ENCODE results near the gene PRAMEF12.
"Not testable (repeated sequence)": the region's sequence is repeated elsewhere in the genome, so short reads cannot be mapped to it uniquely, and the experiment has no call there.

The PRAMEF12 gene

GRCh38 chr1:12773438-12773837 lies at the start of gene PRAMEF12:
TSS of gene PRAMEF12 (plus strand) at chr1:12773738. CDS start at chr1:12774868, 1,130 bp downstream.
- no peak for DNase-seq

GRCh38 chr1:12728391-12728790 lies 45.1 kb upstream of the PRAMEF12 start:
- no peak for DNase-seq

GRCh38 chr1:12730156-12730555 lies 43.4 kb upstream of the PRAMEF12 start:
- no peak for DNase-seq

- DNase-seq = not testable (repeated sequence)
Measured at GRCh38 chr1:12731084-12731483, 42.5 kb upstream of the PRAMEF12 start.

GRCh38 chr1:12734651-12735050 lies 38.9 kb upstream of the PRAMEF12 start:
- no peak for DNase-seq

- DNase-seq = no peak
Measured at GRCh38 chr1:12738934-12739333, 34.6 kb upstream of the PRAMEF12 start.

GRCh38 chr1:12739613-12740012 lies 33.9 kb upstream of the PRAMEF12 start:
- DNase-seq = no peak

GRCh38 chr1:12741946-12742345 lies 31.6 kb upstream of the PRAMEF12 start:
- no peak for DNase-seq

GRCh38 chr1:12745126-12745991 lies 28.2 kb upstream of the PRAMEF12 start:
- DNase-seq = no peak

- no peak for DNase-seq
Measured at GRCh38 chr1:12745992-12746323, 27.6 kb upstream of the PRAMEF12 start, which contains the start of gene CFAP107. TSS of gene CFAP107 (plus strand) at chr1:12746200. CDS start at chr1:12746431, 231 bp downstream.

GRCh38 chr1:12748778-12749355 lies 24.7 kb upstream of the PRAMEF12 start:
- DNase-seq = no peak

- no peak for DNase-seq
Measured at GRCh38 chr1:12754738-12755137, 18.8 kb upstream of the PRAMEF12 start.

GRCh38 chr1:12756273-12756672 lies 17.3 kb upstream of the PRAMEF12 start:
- DNase-seq = no peak

GRCh38 chr1:12756768-12757413 lies 16.6 kb upstream of the PRAMEF12 start:
- no peak for DNase-seq

- no peak for DNase-seq
Measured at GRCh38 chr1:12757836-12758235, 15.7 kb upstream of the PRAMEF12 start.

- DNase-seq = no peak
Measured at GRCh38 chr1:12760256-12760795, 13.2 kb upstream of the PRAMEF12 start.

GRCh38 chr1:12761781-12762180 lies 11.8 kb upstream of the PRAMEF12 start:
- DNase-seq = no peak

GRCh38 chr1:12762766-12763165 lies 10.8 kb upstream of the PRAMEF12 start:
- DNase-seq = no peak

GRCh38 chr1:12763479-12763878 lies 10.1 kb upstream of the PRAMEF12 start:
- no peak for DNase-seq

- DNase-seq = no peak
Measured at GRCh38 chr1:12764016-12764415, 9.5 kb upstream of the PRAMEF12 start.

- no peak for DNase-seq
Measured at GRCh38 chr1:12769031-12769430, 4.5 kb upstream of the PRAMEF12 start.

GRCh38 chr1:12769976-12770505 lies 3.5 kb upstream of the PRAMEF12 start:
- DNase-seq = no peak

- no peak for DNase-seq
Measured at GRCh38 chr1:12770620-12771019, 2.9 kb upstream of the PRAMEF12 start.
